WI38 (cell line): ENCODE measurements around the gene TSPAN14.

Experiments
- H3K4me3 ChIP-seq: 2 replicates; pipeline ENCODE4 v1.5.1; 2011; ENCODE audit warnings: low read depth, mild to moderate bottlenecking, control low read depth, low read length
- CTCF ChIP-seq: IDR thresholded peaks from 2 replicates; pipeline ENCODE4 v1.5.1; 2012; ENCODE audit warnings: low read depth, mild to moderate bottlenecking, control low read depth, low read length

Gene TSPAN14

DNA sequence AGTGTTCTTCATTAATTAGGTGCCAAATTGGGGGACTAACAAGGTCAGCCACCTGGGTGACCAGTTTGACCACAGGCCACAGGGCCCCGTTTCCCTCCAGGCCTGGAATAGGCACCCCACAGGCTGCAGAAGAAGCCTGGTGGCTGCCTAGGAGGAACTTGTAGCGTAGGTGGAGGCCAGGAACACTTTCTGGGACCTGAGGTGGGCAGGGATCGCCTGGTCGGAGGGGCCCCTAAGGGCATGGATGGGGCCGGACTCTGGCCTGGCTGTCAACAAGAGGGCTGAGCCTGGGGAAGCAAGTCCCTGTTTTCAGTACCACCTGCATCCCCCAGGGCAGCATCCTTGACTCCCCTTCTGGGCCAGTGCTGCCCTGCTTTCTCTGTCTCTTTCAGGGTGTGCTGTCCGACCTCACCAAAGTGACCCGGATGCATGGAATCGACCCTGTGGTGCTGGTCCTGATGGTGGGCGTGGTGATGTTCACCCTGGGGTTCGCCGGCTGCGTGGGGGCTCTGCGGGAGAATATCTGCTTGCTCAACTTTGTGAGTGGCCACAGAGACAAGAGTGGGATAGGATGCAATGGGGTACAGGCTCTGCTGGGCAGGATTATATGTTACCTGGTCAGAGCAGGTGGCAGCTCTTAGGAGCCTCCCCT, 52.9 kb downstream of the TSPAN14 start:
- no peak for TF ChIP-seq CTCF
- H3K4me3 ChIP-seq: no peak overlapping the region

DNA sequence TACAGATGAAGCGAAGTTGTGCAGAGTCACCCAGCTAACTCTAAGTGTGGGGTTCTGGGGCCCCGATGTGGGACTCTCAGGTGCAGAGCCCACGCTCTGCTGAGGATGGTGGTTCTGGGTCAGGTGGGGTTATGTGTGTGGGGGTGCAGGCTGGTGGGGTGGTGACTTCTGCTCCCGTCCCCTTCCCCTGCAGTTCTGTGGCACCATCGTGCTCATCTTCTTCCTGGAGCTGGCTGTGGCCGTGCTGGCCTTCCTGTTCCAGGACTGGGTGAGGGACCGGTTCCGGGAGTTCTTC, 54.9 kb downstream of the TSPAN14 start:
- H3K4me3 ChIP-seq: no peak overlapping the region
- no peak for TF ChIP-seq CTCF

- no peak for TF ChIP-seq CTCF
- no peak overlapping the region for H3K4me3 ChIP-seq
Observed at GRCh38 chr10:80509403-80510161, 55.5 kb downstream of the TSPAN14 start.

- no peak overlapping the region for H3K4me3 ChIP-seq
- TF ChIP-seq CTCF: no peak
Observed at GRCh38 chr10:80512031-80512526, 58.0 kb downstream of the TSPAN14 start.

DNA sequence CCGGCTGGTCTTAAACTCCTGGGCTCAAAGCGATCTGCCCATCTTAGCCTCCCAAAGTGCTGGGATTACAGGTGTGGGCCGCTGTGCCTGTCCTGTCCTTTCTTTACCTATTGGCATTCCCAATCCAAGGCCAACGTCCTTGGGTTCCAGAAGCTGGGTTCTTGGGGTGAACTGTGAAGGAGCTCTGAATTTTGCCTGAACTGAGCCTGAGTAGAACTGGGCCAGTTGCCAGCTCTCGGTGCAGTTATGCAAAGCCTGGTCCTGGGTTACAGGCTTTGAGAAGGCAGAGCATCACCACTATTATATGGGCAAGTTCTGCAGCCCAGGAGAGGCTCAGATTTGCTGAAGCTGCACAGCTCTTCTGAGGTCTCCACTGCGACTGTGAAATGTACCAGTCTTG, 59.0 kb downstream of the TSPAN14 start:
- no peak overlapping the region for H3K4me3 ChIP-seq
- no peak for TF ChIP-seq CTCF

- no peak for TF ChIP-seq CTCF
- H3K4me3 ChIP-seq: no peak overlapping the region
Observed at GRCh38 chr10:80515511-80515910, 61.4 kb downstream of the TSPAN14 start.

GRCh38 chr10:80515941-80516340, 61.8 kb downstream of the TSPAN14 start:
- TF ChIP-seq CTCF: no peak
- no peak overlapping the region for H3K4me3 ChIP-seq
